Measurements from ENCODE around the gene CCDC9B. TPM values are rescaled to one million over a fixed set of nuclear protein-coding genes. Genes with fewer than 3 reads are reported as not detected.
A peak's percentile ranks its signal among the peaks of the same experiment; 100 is the strongest.

CCDC9B gene
- total and polyA plus RNA-seq, 9 donors, result 1.8 to 22.2 (median 7.3) TPM

DNA sequence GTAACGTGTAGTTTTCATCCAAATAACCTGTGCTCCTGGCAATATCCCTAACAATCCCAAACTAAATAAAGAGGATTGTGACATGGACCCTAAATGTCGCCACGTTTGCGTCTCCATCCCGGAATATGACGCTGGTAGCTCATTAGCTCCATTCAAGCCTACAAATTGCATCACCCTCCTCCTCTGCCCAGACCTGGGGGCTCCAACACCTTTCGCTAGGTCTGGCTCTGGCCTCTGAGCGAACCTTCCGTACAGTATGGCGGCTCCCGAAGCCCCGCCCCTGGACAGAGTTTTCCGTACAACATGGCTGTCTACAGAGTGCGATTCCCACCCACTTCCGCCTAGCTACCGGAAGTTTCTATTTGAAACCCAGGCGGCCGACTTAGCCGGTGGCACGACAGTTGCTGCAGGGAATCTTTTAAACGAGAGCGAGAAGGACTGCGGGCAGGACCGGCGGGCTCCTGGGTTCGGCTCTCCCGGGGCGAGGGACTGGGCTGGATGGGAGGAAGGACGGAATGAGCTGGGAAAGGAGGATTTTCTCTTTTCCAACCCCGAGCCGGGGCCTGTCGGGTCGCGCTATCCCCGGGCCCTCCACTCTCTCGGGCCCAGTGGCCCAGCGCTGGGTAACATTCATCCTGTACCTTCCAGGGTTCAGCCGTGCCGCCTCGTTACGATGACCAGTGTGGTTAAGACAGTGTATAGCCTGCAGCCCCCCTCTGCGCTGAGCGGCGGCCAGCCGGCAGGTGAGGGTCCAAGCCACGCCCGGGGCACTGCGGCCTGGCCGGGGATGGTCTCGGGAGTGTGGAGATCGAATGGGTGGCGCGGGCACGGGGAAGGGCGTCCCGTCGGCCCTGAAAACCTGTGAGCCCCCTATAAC, 42.1 kb upstream of the CCDC9B start, which contains the start of gene KNSTRN:
Gene KNSTRN, plus strand, starts transcription at position 142 of the 877 bp plus-strand sequence. Its CDS starts 115 bp downstream, at position 257.
- WGBS, 3 donors, result 3 to 4% (median 4%) methylated on average over 56 to 57 of the region's 57 CpGs
- peak; percentile 87 to 92 (median 91) for DNase-seq

DNA sequence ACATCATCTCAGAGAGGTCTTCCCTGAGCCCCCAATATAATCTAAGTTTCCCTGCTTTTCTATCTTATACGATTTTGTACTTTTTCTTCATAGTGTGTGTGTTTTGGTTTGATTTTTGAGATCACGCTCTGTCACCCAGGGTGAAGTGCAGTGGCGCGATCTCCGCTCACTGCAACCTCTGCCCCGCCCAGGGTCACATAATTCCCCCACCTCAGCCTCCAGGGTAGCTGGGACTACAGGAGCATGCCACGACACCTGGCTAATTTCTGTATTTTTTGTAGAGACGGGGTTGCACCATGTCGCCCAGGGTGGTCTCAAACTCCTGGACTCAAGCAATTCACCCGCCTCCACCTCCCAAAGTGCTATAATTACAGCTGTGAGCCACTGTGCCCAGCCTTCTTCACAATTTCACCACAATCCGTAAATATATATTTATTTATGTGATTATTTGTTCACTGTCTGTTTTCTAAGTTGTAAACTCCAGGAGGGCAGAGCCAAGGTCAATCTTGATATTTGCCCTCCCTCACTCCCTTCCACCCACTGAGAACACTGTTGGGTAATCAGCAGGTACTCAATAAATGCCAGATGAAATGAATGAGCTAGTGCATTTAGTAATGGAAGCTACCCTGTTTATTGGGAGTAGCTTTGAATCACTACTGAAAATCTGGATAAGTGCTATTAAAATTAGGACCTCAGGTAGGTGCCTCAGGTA, 41.2 kb upstream of the CCDC9B start:
- TF ChIP-seq, protein P1, sequence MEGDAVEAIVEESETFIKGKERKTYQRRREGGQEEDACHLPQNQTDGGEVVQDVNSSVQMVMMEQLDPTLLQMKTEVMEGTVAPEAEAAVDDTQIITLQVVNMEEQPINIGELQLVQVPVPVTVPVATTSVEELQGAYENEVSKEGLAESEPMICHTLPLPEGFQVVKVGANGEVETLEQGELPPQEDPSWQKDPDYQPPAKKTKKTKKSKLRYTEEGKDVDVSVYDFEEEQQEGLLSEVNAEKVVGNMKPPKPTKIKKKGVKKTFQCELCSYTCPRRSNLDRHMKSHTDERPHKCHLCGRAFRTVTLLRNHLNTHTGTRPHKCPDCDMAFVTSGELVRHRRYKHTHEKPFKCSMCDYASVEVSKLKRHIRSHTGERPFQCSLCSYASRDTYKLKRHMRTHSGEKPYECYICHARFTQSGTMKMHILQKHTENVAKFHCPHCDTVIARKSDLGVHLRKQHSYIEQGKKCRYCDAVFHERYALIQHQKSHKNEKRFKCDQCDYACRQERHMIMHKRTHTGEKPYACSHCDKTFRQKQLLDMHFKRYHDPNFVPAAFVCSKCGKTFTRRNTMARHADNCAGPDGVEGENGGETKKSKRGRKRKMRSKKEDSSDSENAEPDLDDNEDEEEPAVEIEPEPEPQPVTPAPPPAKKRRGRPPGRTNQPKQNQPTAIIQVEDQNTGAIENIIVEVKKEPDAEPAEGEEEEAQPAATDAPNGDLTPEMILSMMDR (IDR thresholded peaks at IDR 0.05), result no peak
- no peak for TF ChIP-seq POLR2A (IDR thresholded peaks at IDR 0.05)
- no peak for DNase-seq
- Histone ChIP-seq H3K27ac (no peak overlapping the region), H3K9me3 (no peaks in the 10 kb centered on the region), H3K27me3 (no peaks in the 10 kb centered on the region), H3K4me3 (no peak overlapping the region), H3K36me3 (no peaks in the 10 kb centered on the region), H3K4me1 (ENCODE audit: insufficient read depth) (peaks cover 1% of the 10 kb centered on the region)
- intact Hi-C loops (cut with DNase I), result no loop called here
- 91 to 93% (median 93%) methylated on average over 11 of the region's 11 CpGs for WGBS, 3 donors

More for the DNA sequence above, 42.1 kb upstream of the CCDC9B start, which contains the start of gene KNSTRN:
- H3K36me3 ChIP-seq, result no peaks in the 10 kb centered on the region
- no peaks in the 10 kb centered on the region for H3K9me3 ChIP-seq
- TF ChIP-seq POLR2A (IDR thresholded peaks at IDR 0.05), result no peak
- TF ChIP-seq, protein P1 (IDR thresholded peaks at IDR 0.05), result no peak
- peaks cover 1% of the 10 kb centered on the region for H3K4me1 ChIP-seq (ENCODE audit: insufficient read depth)
- no peak within 1 kb of the TSS for H3K27ac ChIP-seq
- peak within 1 kb of the TSS; percentile 89 for H3K4me3 ChIP-seq
- intact Hi-C loops (cut with DNase I), result no loop called here
- no peaks in the 10 kb centered on the region for H3K27me3 ChIP-seq

DNA sequence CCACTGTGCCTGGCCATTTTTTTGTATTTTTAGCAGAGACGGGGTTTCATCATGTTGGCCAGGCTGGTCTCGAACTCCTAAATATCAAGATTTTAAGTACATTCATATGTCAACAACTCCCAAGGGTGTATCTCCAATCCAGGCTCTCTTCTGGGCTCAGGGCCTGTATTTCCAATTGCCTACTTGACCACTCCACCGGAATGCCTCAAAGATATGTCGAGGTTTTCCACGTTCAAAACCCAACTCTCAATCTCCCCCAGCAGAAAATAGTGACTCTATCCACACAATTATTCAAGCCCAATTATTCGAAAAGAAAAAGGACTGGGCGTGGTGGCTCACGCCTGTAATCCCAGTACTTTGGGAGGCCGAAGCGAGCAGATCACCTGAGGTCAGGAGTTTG, 39.9 kb upstream of the CCDC9B start:
- no peaks in the 10 kb centered on the region for H3K27me3 ChIP-seq
- intact Hi-C loops (cut with DNase I), result no loop called here
- no peak overlapping the region for H3K27ac ChIP-seq
- H3K4me3 ChIP-seq, result no peak overlapping the region
- DNase-seq, result no peak
- TF ChIP-seq, protein P1 (IDR thresholded peaks at IDR 0.05), result no peak
- TF ChIP-seq EP300 (IDR thresholded peaks at IDR 0.05) (no peak), POLR2A (IDR thresholded peaks at IDR 0.05) (no peak)
- H3K4me1 ChIP-seq (ENCODE audit: insufficient read depth), result peaks cover 1% of the 10 kb centered on the region
- no peaks in the 10 kb centered on the region for H3K9me3 ChIP-seq
- WGBS, 3 donors, result 95 to 97% (median 96%) methylated on average over 10 of the region's 10 CpGs
- no peaks in the 10 kb centered on the region for H3K36me3 ChIP-seq

DNA sequence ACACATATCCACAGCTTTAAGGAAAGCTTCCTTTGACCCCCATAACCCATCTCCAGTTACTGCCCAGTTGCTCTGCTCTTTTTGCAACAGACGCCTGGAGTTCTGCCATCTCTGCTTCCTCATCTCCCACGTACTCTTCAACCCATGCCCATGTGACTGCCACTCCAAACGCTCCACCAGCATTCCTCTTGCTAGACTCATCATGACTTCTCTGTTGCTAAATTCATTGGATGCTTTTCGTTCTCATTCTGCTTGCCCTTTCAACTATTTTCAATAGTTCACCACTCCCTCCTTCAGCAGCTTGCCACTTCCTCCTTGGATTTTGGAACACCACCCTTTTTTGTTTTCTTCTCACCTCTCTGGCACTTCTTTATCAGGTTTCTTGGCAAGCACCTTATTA, 39.1 kb upstream of the CCDC9B start:
- H3K4me1 ChIP-seq (ENCODE audit: insufficient read depth), result peaks cover 1% of the 10 kb centered on the region
- intact Hi-C loops (cut with DNase I), result no loop called here
- no peak overlapping the region for H3K4me3 ChIP-seq
- DNase-seq, result peak in 1 of 5 donors; percentile 42
- TF ChIP-seq POLR2A (IDR thresholded peaks at IDR 0.05) (no peak), EP300 (IDR thresholded peaks at IDR 0.05) (no peak)
- TF ChIP-seq, protein P1 (IDR thresholded peaks at IDR 0.05), result no peak
- H3K27me3 ChIP-seq, result no peaks in the 10 kb centered on the region
- H3K9me3 ChIP-seq, result no peaks in the 10 kb centered on the region
- 0 to 5% (median 1%) methylated on average over 4 of the region's 4 CpGs for WGBS, 3 donors
- H3K36me3 ChIP-seq, result no peaks in the 10 kb centered on the region
- H3K27ac ChIP-seq, result no peak overlapping the region
